GM21526 (cell line): ENCODE results near the gene RNF26.

Experiments used
- ATAC-seq: cut with Tn5 transposase; IDR thresholded peaks from one replicate; pipeline ENCODE4 v1.9.1; 2021; ENCODE audit warnings: moderate library complexity; ENCODE audit not compliant: unreplicated experiment, low FRiP score

The RNF26 gene

DNA sequence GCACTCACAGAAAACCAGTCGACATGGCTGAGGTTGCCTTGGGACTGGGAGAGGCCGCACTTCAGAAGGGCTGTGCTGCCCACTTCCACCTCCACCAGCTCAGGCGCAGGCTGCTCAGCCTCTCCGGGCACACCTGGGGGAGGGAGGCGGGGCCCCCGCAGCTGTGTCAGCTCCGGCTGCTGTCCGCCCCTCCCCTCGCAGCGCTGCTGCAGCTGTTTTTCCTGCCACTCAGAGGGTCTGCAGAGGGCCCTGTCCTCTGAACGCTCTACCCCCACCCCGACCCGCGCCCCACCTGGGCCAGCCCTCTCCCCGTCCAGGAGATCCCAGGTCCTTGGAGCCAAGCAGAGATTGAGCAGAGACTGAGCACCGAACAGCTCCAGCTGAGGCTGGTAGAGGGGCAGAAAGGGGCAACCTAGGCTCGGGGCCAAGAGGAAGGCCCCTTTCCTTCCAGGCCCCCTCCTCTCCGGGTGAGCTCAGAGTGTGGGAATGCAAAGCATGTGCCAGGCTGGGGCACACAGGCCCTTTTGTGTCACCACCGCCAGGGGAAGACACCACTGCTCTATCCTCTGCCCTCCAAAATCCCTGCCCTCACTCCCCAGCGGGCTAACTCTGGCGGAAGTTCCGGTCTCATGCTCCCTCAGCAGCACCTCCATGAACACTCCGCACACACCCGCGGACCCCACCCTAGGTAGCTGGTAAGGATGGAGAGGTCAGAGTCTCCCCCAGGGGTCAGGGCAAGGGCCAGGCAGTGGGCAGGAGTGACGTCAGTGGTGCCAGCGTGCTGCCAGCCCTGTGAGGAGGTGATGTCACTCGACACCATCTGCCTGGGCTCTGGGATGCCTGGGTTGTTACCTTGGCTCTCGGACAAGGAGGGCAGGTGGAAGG is 19.0 kb upstream of the RNF26 start:
- no peak for ATAC-seq

DNA sequence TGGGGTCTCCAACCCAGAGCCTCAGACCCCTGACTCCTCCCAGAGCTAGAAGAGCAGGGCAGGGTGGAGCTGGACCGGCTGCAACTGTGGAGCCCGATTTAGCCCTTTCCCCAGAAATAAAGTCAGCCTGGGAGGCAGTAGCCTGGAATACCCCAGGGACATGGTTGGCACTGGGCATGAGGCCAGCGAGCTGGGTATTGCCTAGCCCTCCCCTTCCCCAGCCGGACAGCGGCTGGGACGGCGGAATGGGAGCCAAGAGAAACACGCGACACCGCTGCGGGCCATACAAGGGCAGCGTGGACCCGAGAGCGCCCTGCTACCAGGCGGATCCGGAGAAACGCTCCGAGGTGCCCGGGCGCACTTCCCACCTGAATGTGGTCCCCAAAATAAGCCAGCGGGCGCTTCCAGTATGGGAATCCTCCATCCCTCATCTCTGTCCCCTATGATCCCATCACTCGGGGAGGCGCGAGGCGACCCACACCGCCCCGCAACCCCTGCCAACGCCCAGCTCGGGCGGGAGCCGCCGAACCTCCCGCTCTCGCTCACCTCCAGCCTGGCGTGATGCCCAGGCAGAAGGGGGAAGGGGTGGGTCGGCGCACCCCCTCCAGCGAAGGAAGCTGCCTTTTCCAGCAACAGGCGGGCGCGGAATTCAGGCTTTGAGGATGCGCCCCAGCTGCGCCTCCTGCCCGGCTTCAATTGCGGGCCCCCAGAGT is 18.2 kb upstream of the RNF26 start:
- no peak for ATAC-seq

DNA sequence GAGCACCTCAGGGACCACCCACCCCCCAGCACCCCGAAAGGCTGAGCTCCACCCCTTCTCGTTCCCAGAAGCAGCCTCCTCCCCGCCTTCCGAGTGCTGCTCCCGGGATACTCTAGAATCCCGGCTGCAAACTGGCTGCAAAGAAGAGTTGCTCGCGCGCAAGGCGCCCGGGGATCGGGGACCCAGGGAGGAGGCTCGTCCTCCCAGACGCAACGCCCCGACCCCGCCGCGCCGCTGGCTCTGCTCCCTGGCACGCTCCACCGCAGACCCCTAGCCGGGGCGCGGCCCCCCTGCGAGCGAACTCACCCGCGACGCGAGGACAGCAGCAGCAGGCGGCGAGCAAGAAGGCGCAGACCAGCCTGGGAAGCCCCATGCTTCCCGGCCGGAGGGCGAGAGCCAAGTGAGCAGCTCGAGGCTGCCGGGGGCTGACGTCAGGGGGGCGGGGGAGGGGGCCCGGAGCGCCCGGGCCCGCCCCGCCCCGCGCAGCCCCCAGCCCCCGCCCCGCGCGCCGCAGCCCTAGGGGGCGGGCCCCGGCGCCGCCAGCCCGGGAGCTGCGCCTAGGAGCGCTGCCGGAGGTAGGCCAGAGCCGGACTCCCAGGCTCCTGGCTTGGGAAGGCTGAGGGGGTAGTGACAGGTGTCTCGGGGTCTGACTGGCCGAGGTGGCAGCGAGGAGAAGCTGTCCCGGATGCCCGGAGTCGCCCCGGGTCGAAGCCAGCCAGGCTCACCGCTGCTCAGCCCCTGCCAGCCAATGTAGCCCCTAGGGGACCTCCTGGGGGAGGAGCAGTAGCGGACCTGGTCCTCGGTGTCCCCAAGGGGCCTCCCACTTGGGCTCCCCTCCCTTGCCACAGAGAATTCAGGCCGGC is 17.4 kb upstream of the RNF26 start, which contains the start of gene MCAM:
TSS of gene MCAM (minus strand) at position 402 of the 863 bp plus-strand sequence. CDS start at position 373, 29 bp downstream.
- no peak for ATAC-seq

DNA sequence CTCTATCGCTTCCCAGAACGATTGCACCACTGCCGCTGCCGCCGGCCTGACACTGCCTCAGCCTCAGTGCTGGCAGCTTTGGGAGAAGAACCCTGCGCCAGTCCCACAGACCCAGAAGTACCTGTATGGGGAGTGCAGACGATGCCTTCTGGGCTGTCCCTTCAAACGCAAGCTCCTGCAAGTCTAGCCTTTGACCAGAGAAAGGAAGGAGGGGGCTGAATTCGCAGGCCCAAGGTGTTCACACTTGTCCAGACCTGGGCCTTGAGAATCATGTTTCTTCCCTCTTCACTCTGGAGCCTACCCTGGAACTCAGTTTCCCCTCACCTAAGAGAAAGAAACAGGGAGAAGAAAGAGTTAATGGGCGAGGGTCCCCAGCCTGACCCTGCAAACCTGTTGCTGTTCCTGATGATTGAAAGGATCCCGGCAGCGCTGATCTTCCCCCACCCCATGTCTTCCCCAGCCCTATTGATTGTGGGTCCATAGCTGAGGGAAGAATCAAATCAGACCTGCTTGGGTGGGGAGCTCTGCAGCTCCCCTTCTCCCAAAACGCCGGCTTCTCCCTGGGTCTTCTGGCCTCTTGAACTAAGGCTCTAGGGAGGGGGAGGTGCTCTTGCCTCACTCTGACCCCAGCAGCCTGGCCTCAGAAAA is 16.6 kb upstream of the RNF26 start:
- ATAC-seq: no peak

DNA sequence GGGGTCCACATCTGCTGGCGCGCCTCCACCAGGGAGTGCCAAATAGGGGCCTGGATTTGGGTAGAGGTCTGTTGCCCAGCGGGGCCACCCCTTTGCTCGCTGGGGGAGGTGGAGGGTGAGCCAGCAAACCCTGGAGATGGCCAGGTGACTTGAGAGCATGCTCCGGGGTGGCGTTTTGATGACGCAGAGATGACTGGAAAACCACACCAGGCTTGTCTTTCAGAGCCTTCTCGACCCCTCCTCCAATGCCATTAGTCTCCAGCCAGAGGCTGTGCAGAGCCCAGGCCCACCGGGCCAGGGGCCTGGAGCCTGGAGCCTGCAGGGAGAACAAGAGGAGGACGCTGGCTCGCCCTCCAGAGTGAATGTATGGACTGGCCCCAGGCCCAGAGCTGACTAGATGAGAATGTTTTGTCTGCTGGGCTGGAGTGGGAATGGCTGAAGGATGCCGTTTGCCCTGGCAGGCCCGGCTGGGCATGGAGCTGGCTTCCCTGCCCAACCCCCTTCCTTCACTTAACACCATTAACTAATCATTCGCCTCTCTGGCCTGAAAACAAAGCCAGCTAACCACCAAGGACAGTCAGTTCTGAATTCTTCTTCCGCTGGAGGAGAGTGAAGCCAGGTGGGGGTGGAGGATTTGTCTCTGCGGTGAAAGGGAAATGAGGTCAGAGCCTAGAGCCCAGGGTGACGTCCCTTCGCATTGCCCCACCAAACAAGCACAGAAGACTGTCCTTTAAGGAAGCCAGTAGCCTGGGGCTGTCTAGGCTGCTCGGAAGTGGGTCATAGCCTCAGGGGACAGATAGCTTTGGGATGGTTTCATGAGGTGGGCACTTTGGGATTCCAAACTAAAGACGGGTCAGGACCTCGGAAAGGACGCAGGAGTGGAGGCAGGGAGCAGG is 15.8 kb upstream of the RNF26 start:
- ATAC-seq: no peak

DNA sequence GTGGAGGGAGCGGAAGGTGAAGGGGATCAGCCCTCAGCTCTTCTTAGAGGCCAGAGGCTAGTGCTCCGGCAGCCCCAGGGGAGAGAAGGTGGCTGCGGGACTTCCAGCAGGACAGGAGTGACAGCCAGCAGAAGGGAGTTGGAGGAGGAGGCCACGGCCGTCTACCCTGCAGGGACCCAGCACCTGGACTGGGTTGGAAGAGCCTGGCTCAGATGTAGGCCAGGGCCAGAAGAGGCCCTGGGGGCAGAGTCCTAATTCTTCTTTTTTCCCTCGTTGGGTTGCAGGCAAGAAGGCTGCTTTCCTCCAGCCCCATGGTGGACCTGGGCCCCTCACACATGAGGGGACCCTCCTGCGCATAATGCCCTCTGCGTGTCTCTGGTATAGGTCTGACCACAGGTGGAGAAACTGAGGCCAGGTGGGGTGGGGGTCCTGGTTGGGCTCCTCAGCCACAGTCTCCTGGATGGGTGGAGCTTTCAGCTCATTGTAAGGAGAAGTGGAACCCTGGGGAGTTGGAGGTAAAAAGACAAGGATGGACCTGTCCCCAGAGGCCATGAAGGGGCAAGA is 15.1 kb upstream of the RNF26 start:
- ATAC-seq: no peak

DNA sequence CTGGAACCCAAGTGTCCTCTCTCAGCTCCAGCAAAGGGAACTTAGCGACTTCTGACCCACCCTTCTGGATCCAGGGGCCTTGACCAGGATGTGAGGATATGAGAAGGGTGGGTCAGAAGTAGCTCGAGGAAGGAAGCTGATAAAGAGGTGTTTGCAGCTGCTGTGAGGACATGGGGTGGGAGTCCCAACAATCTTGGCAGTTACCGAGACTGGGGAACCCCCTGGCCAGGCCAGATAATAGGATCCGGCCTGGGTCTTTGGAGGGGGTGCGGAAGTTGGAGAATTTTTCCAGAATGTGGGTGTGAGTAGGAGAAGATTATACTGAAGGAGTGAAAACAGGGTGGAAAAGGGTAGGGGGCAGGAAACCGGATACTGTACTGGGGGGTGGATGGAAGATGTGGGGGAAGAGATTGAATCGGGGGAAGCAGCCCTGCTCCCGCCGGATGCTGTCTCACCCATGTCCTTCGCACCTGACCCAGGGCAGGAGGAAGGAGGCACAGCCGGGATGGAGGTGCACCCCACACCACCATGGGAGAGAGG is 14.6 kb upstream of the RNF26 start:
- no peak for ATAC-seq

DNA sequence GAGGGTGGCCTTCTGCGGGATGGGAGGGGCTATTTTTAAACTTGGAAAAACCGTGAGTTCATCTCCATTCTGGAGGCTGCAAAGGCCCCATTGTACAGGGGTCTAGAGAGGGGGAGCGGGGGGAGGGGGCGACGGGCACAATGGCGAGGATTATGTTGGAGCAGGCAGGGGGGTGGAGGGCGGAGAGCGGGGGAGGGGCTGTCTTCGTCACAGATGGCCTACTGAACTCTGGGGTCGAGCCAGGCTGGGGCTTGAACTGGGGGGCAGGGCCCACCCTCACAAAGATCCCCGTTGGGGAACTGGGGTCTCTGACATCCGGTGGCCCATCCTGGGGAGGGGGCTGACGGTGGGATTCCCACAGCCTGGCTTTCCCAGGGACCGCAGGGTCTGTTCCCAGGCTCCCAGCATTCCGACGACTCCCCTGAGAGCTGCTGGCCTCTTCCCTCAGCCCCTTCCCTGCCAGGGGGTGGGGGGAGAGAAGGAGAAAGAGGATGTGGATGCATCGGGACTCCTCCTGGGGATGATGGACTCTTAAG is 14.0 kb upstream of the RNF26 start:
- ATAC-seq: no peak

DNA sequence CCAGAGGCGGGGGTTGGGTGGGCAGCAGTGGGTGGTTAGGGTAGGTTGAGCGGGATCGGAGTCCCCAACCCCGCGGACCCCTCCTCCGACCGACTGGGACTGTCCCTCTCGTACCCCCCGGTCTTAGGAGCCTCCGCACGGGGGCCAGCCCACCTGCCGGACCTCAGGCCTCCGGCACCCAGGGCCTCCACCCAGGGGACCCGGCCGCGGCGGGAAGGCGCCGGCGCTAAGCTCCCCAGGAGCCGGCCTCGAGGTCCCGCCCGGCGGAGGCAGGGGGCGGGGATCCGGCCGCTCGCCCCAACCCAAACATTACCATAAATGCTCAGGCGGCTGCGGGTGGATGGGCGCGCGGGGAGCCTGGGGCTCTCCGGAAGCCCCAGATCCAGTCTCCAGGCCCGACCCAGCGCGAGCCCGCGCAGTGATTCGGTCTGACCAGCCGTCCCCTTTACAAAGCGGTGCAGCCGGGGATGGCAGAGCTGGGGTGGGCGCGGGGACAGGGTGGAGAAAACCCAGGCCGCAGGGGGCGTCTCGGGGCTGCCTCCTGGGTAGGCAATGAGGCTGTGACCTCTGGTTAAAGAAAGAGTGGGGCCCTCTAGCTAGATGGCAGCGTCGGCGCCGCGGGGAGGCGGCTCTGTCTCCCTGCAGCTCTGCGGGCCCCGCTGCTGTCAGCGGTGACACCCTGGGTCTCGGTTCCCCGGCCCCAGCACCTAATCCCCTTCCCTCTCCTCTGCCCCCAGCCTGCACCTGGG is 13.4 kb upstream of the RNF26 start:
- ATAC-seq: peak; percentile 43

DNA sequence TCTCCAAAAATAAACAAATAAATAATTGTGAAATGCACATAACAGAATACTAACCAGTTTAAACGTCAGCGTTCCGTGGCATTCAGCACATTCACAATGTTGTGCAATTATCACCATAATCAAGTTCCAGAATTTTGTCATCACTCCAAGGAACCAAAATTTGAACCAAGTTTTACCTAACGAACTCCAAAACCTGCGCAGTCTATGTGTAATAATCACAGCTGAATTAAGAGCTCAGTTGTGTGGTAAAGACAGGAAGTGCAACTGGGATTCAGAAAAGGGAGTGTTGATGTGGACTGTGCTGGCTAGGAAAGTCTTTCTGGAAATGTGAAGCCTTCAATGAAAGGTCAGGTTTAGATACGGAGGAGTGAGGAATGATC is 12.0 kb upstream of the RNF26 start:
- no peak for ATAC-seq

DNA sequence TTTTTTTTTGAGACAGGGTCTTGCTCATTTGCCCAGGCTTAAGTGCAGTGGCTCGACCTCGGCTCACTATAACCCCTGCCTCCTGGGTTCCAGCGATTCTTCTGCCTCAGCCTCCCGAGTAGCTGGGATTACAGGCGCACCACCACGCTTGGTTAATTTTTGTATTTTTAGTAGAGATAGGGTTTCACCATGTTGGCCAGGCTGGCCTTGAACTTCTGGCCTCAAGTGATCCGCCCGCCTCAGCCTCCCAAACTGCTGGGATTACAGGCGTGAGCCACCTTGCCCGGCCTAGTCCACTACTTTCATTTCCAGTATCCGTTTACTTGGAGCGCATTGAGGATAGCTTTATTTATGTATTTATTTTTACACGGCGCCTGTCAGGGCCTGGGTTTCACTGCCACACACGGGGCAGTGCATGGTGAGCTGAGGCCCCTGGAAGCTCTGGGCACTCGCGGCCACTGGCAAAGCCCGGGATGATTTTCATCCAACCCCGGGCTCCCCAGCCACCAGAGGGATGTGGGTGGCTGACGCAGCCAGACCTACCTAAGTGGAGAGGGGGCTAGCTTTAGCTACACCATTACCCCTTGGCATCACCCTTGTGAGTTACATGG is 11.3 kb upstream of the RNF26 start:
- no peak for ATAC-seq

DNA sequence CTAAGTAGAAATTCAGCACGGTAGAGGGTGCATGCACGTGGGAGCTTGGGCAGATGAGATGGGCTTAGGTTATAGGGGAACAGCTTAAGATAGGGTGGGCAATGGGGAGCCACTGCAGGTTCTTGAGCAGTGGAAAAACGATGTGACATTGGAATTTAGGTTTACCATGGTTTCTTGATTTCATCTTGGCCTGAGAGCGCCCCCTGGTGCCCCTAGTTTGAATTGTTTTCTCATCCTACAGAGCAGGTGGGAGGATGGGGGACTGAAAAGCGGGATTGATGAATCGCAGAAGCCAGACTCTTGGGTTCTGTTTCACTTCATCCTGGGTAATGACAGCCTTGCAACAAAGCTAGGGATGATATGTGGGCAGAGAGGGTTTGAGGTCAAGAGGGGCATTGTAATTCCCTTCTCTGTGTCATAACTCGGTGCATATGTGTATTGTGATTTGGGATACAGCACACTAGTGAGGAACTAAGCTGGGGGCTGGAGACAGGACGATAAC is 10.7 kb upstream of the RNF26 start:
- ATAC-seq: no peak

DNA sequence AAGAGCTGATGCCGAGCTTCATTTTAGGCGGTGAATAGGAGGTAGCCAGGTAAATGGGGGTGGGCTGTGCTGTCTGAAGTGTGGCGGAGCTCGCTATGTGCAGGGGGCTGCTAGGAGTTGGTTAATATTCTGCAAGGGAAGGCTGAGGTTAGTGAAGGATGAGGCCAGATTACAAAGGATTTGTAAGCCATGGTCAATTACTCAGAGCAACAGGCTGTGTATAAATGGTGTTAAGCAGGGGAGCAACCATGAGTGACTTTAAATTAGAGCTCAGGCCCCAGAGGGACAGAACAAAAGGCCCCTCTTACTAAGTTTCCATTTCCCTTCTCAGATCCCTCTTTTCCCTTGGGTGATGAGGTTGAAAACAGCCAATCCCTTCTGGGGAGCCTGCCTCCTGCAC is 10.1 kb upstream of the RNF26 start:
- ATAC-seq: no peak

DNA sequence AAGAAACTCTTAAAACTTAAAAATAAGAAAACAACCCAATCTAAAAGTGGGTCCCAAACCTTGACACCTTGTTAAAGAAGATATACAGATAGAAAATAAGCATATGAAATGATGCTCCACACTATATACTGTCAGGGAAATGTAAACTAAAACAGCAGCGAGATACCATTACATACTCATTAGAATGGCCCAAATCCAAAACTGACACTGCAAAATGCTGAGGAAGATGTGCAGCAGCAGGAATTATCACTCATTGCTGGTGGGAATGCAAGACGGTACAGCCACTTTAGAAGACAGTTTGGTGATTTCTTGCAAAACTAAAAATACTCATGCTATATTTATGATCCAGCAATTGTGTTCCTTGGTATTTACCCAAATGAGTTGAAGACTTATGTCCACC is 5.0 kb upstream of the RNF26 start:
- ATAC-seq: no peak

DNA sequence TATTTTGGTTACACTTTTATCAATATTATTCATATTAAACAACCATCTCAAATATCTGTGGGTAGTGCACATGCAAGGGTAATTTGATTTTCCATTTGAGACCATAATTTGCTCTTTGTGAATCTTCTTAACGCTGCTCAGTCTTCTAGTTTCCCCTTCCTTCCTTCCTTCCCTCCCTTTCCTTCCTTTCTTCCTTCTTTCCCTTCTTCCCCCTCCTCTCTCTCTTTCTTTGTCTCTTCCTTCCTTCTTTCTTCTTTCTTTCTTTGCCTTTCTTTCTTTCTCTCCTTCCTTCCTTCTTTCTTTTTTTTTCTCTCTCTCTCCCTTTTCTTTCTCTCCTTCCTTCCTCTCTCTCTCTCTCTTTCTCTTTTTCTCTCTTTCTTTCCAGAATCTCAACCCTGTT is 4.1 kb upstream of the RNF26 start:
- no peak for ATAC-seq

DNA sequence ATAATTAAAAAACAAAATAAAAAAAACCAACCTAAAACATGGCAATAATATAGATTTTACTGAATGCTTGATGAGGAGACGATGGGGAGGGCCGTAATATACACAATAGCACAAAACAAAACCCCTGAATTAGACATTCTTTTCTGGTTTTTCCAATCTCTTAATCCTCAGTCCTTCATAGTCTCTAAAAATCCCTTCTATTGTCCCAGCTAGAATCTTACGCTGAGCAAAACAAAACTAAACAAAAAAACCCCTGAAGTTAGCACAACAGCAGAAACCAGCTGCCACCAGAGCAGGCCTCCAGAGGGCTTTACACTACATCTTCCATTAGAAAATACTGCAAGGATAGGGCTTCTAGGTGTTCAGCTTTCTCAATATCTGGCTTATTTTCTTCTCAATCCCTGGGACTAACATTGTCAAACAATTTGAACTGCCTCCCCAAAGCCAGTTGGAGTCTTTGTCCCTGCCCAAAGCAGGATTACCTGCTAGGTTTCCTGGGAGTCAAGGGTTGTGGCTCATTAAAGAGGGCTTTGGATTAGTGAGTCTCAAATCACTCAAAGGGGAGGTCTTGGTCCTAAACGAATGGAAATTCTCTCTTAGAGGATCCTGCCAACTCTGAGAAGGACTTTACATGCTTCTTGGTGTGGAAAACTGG is 2.1 kb upstream of the RNF26 start:
- no peak for ATAC-seq
